HG02981 (cell line): ENCODE measurements around the gene SIRPG.
"Not testable (repeated sequence)": the region's sequence is repeated elsewhere in the genome, so short reads cannot be mapped to it uniquely, and the experiment has no call there.

Experiments
- ATAC-seq: cut with Tn5 transposase; IDR thresholded peaks from one replicate; pipeline ENCODE4 v1.9.1; 2021; ENCODE audit warnings: mild to moderate bottlenecking, moderate library complexity; ENCODE audit not compliant: unreplicated experiment

The SIRPG gene

DNA sequence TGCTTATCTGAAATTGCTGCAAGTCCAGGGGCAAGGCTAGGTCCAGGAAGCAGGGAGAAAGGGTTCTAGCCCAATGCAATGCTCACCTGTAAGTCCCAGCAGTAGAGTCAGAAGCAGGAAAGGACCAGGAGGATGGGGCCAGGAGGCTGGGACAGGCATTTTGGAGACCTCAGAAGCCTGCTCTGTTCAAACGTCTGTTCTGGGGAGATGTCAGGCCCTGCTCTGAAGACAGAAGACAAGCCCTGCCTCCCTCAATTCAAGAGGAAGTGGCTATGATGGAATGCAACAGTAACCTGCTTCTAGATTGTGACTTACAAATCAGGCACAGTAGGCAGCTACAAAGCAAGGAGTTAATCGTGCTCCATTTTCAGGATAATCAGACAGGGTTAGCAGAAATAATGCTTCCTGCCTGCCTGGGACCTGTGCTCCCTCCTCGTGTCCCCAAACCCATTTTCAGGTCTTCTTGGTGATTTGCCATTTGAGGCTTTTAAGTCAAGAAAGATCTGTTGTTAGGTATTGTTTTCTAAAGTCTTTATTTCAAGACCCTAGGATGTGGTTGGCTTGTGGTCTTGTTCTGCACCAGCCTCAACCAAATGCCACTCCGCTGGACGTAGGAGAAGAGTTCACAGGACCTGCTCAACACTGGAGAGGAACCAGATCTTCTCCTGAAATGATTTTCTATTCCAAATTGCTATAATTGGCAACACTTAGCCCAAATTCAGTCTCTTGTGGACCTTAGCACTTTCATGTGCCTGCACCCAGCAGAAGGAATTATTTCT is at the start of gene SIRPG:
TSS of gene SIRPG (minus strand) at position 224 of the 779 bp plus-strand sequence. CDS start at position 159, 65 bp downstream.
- ATAC-seq, result no peak

- ATAC-seq, result not testable (repeated sequence)
Measured at GRCh38 chr20:1706887-1707286, 49.3 kb upstream of the SIRPG start.

GRCh38 chr20:1706079-1706478 is 48.5 kb upstream of the SIRPG start:
- no peak for ATAC-seq

GRCh38 chr20:1702855-1703254 is 45.3 kb upstream of the SIRPG start:
- ATAC-seq, result no peak

DNA sequence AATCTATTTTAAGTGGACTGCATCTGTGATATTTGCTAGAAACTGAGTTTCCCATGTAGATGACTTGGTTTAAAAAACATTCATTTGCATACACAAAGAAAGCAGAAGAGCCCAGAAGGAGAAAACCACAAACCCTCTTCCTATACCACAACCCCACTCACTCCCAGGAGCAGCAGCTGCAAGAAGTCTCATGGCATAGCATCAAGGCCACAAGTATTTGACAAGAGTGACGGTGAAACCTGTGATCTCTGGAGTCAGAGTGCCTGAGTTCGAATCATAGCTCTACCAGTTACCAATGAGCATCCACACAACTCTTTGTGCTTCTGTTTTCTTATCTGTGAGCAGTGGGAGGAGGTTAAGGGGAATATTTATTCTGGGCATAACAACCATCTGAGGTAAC is 44.7 kb upstream of the SIRPG start:
- no peak for ATAC-seq

GRCh38 chr20:1700990-1701389 is 43.4 kb upstream of the SIRPG start:
- no peak for ATAC-seq

DNA sequence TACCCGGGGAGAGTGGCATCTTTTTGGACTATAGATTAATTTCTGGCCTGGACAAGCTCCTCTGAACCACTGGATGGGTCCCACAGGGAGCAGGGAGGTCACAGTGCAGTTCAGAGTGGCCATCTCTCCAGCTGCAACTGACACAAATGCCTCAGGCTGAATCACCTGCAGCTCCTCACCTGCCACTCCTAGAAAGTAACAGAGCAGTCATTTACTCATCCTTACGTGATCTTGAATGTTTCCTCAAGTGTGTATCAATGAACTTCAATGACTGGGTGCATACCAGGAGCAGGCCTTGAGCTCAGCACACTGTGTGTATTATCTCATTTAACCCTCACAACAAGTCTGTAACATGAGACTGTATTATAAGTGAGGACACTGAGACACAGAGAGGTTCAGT is 40.0 kb upstream of the SIRPG start:
- no peak for ATAC-seq

DNA sequence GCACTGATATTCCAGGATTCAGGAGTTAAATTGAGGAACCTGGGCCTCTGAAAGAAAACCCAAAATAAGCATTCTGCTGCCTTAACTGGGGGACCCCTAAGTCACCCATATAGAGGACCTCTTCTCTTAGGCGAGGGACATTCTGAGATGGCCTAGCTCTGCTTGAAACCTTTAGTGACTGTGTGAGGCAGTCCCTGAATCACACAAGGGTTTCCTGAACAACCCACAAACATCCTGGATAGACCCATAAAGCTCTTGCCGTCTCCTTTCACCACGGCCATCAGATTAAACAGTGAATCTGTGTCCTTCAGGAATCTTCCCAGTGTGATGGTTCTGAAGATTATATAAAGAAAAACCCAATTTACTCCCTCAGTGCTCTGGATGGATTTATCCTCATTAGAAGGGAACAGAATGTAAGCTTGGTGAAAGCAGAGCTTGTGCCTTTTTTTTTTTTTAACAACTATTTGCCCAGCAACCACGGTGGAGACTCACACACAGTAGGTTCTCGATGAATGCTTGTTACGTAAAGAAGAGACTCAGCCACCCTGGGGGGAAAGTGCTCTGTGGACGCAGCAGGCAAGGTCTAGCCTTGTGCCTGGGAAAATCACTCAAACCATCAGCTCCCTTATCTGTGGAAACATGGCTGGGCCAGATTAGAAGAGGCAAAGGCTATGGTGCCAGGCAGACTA is 39.1 kb upstream of the SIRPG start:
- ATAC-seq, result no peak

DNA sequence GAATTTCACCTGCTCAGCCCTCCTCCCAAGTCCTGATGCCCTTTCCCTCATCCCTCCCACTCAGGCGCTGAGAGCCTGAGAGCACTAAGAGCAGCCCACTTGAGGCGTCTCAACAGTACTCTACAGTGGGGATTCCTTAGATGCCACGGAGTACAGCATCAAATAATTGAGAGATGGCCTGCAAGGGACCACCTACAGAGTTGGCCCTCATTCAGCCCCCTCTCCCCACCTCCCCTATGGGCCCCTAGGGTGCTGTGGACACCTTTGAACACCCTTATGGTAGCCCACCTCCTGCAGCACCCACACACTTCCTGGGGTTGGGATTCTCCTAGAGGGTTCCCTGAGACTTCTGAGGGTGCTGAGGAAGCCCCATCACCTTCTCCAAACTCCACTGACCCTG is 37.1 kb upstream of the SIRPG start:
- ATAC-seq, result no peak

DNA sequence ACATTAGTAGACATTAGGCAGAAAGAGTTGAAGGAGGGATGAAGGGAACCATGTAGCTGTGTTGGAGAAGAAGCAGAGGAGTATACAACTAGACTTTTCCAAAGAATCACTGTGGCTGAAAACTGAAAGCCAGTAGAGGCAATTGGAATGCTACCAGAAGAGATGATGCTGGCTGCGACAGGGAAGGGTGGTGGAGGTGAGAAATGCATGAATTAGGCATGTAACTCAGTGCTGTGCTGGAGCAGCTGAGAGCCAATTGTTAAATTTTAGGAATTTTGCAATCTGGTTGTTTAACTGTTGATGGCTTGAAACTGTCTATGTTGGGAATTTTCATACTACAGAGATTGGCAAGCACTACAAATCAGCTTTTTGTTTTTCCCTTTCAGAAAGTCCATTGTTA is 35.8 kb upstream of the SIRPG start:
- ATAC-seq, result no peak

- no peak for ATAC-seq
Measured at GRCh38 chr20:1689721-1690120, 32.1 kb upstream of the SIRPG start.

GRCh38 chr20:1688886-1689538 is 31.4 kb upstream of the SIRPG start:
- ATAC-seq, result no peak

DNA sequence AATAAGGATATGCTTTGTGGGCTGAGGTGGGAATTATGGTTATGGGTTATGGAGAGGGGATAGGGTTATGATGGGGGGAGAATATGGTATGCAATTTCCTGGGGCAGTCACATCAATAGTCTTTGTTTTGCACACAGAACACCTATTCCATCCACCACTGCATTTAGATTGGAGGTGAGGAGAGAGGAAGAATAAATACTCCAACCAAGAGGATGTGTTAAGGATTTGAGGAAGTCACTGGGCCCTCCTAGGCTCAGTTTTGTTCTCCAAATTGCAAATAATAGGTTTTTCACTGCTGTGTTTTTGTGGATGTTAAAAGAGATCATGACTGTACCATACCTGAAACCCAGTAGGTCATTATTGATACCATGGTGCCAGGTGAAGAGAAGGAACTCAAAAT is 29.5 kb upstream of the SIRPG start:
- ATAC-seq, result no peak

DNA sequence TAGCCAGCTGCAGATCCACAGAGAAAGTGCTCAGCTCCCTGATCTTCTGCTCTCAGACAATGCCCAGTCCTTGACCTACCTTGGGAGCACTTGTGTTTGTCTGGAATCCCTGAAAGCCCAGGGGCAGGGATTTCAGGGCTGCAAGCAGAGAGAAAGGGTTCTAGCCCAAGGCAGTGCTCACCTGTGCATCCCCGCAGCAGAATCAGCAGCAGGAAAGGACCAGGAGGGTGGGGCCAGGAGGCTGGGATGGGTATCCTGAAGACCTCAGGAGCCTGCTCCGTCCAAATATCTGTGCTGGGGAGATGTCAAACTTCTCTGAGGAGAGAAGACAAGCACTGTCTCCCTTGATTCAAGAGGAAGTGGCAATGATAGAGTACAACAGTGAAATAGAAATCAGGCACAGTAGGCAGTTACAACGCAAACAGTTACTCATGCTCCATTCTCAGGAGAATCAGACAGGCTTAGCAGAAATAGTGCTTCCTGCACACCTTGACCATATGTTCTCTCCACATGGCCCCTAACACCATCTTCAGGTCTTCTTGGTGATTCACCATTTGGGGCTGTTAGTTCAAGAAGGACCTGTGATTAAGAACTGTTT is 28.7 kb upstream of the SIRPG start:
- no peak for ATAC-seq

DNA sequence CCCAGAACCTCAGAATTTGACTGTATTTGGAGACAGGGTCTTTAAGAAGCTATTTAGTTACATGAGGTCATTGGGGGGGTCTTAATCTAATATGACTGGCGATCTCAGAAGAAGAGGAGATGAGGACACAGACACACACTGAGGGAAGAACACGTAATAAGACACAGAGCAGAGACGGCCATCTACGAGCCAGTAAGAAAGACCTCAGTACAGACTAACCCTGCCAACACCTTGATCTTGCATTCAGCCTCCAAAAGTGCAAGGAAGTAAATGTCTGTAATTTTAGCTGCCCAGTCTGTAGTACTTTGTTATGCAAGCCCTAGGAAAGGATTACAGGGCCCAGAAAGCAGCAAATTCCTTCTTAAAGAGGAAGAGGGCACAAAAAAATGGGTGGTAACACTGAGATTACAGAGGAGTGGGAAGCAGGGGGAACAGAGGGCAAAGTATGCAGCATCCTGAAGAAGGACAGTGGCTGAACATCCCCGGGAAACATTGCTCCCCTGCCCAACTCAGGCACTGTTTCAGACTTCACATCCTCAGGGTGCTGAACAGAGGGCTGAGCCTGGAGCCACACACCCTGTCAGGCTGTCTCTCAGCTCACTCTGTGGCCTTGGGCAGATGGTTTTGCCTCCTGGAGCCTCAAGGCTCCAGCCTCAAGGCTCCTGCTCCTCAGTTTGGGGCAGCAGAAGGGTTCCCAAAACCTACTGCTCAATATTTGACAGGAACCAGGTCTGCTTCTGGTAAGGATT is 27.9 kb upstream of the SIRPG start:
- no peak for ATAC-seq

DNA sequence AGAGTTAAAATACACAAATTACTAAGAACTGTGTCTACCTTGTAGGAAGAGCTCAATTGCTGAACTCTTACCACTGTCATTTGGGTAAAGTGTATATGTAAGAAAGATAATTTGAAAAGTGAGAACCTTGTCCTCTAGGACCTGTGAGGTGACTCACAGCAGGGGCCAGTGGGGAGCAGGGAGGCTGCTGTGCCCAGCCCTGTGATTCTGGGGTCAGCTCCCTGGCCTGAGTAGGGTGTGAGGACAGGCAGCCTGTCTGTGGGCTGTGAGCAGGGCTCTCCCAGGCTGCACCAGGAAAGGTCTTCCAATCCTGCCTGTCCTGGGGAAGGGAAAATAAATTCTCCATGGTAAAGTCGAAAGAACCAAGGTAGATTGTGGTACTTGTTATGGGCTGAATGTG is 27.3 kb upstream of the SIRPG start:
- ATAC-seq, result no peak

DNA sequence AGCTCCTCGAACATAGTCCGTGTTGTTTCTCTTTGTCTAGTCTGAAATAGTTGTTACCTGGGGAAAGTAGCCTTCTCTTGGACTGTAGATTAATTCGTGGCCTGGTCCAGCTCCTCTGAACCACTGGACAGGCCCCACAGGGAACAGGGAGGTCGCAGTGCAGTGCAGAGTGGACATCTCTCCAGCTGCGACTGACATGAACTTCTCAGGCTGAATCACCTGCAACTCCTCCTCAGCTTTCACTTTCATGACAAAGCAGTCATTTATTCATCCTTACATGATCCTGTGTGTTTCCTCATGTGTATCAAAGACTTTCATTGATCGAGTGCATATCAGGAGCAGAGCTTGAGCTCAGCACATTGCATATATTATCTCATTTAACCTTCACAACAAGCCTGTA is 19.1 kb upstream of the SIRPG start:
- no peak for ATAC-seq

GRCh38 chr20:1674990-1675780 is 17.6 kb upstream of the SIRPG start:
- ATAC-seq, result no peak

GRCh38 chr20:1674361-1674760 is 16.8 kb upstream of the SIRPG start:
- no peak for ATAC-seq

- no peak for ATAC-seq
Measured at GRCh38 chr20:1673424-1673823, 15.8 kb upstream of the SIRPG start.
